Hepatocyte (in vitro differentiated cells): ENCODE measurements around the gene TEX10.
"Not testable (repeated sequence)": the region's sequence is repeated elsewhere in the genome, so short reads cannot be mapped to it uniquely, and the experiment has no call there.

Experiments used
- EZH2 ChIP-seq: fragments of 200-600 bp; sonication (generic); IDR thresholded peaks from 2 replicates; pipeline ENCODE4 v1.6.1; 2016; ENCODE audit warnings: antibody characterized with exemption, mild to moderate bottlenecking, borderline replicate concordance
- EZH2phosphoT487 ChIP-seq: fragments of 200-600 bp; sonication (generic); IDR thresholded peaks from one replicate; pipeline ENCODE4 v1.6.1; 2018; ENCODE audit warnings: antibody characterized with exemption, mild to moderate bottlenecking, low read depth, moderate library complexity; ENCODE audit not compliant: unreplicated experiment, severe bottlenecking
- TF ChIP-seq, protein P1 (sequence below): fragments of 200-600 bp; sonication (generic); IDR thresholded peaks from 2 replicates; pipeline ENCODE4 v1.5.1; 2016; ENCODE audit warnings: antibody characterized with exemption, mild to moderate bottlenecking; ENCODE audit not compliant: poor library complexity

GRCh38 chr9:100392989-100393388, 40.2 kb upstream of the TEX10 start:
- TF ChIP-seq EZH2, EZH2phosphoT487: not testable (repeated sequence)
- TF ChIP-seq, protein P1, sequence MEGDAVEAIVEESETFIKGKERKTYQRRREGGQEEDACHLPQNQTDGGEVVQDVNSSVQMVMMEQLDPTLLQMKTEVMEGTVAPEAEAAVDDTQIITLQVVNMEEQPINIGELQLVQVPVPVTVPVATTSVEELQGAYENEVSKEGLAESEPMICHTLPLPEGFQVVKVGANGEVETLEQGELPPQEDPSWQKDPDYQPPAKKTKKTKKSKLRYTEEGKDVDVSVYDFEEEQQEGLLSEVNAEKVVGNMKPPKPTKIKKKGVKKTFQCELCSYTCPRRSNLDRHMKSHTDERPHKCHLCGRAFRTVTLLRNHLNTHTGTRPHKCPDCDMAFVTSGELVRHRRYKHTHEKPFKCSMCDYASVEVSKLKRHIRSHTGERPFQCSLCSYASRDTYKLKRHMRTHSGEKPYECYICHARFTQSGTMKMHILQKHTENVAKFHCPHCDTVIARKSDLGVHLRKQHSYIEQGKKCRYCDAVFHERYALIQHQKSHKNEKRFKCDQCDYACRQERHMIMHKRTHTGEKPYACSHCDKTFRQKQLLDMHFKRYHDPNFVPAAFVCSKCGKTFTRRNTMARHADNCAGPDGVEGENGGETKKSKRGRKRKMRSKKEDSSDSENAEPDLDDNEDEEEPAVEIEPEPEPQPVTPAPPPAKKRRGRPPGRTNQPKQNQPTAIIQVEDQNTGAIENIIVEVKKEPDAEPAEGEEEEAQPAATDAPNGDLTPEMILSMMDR, result not testable (repeated sequence)
